ENCODE results near the gene PNMA6F.
"Not testable (repeated sequence)": the region's sequence is repeated elsewhere in the genome, so short reads cannot be mapped to it uniquely, and the experiment has no call there.

The PNMA6F gene

DNA sequence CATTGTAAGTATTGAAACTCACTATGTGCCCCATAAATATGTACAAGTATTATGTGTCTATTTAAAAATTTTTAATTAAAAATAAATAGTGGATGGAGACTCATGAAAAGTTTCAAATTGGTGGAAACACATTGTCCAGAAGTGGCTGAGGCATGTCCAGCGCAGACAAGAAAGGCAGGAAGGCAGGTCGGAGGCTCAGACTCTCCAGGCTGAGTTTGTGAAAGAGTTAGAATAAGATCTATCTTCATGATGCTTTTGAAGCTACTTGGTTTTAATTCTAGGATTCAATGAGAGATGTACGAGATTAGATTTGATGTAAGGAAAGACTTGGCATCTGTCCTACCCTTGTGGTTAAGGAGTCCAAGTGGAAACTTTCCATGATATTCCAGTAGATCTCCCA lies 19.8 kb downstream of the PNMA6F start:
- no peak for DNase-seq

DNA sequence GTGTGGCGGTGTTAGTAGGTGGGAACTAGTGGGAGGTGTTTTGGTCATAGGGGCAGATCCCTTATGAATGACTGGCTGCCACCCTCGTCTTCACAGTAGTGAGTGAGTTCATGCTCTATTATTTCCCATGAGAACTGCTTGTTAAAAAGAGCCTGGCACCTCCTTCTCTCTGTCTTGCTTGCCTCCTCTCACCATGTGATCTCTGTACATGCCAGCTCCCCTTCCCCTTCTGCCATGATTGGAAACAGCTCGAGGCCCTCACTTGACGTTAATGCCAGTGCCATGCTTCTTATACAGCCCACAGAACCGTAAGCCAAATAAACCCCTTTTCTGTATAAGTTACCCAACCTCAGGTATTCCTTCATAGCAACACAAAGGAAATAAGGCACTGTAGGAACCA lies 21.7 kb downstream of the PNMA6F start:
- no peak for DNase-seq

DNA sequence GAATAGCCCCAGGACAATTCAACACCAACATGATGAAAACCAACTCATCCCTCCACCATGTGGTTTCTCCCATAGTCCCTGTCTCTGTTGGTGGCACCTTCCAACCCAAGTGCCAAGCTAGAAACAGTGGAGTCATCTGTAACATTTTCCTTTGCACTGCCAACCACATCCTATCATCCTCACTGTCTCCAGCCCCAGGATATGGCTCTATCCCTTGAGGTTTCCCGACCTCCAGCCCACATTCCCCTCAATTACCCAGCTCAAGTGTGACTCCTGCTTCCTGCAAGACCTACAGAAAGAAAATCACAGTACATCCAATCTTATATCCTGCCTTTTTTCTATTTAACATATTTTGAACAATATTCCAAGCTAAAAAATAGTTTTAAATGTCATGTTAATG lies 24.2 kb downstream of the PNMA6F start:
- DNase-seq, result no peak

DNA sequence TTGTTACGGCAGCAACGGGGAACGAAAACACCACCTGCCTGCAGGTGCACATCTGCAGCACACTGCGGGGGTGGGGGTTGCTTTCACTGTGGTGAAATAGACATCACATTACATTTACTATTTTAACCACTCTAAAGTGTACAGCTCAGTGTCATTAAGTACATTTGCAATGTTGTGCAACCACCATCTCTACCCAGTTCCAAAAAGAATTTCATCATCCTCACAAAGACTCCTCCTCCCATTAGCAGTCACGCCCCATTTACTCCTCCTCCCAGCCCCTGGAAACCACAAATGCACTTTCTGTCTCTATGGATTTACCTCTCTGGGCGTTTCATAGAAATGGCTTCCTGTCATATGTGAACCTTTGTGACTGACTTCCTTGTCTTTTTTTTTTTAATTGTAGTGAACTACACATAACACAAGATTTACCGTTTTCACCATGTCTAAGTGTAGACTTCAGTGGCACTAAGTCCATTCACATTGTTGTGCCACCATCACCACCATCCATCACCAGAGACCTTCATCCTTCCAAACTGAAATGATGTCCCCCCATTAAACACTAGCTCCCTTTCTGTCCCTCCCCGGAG lies 28.0 kb downstream of the PNMA6F start:
- not testable (repeated sequence) for DNase-seq

DNA sequence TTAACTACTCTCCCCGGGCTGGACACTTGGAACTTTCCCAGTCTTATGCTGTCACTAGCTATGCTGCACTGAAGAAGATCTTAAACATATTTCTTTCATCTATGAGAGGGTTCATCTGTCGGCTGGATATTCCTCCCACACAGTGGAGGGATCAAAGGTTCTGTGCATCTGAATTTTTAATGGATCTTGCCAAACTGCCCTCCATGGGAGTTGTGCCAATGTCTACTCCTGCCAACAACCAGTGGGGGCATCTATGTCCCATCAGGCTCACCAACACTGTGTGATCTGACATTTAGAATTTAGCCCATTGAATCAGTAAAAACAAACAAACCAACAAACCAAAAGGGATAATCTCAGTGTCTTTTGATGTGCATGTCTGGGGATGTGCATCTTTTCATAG lies 32.8 kb downstream of the PNMA6F start:
- DNase-seq, result not testable (repeated sequence)

DNA sequence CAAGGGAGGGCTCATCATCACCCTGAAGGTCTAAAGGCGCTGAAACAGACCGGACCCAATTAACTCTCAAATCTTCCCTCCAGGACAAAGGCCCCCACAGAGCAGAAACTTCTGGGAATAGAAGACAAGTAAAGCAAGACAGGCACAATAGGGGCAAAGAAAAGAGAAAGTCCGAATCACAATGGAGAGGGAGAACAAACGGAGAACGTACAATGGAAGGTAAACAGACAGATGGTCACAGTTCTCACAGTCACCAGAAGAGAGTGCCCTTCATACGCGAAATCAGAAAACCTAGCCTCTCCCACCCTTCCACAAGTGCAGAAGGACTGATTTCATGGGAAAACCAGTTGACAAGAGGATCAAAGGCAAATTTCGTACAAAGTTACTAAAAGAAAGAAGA lies 35.9 kb downstream of the PNMA6F start:
- not testable (repeated sequence) for DNase-seq

DNA sequence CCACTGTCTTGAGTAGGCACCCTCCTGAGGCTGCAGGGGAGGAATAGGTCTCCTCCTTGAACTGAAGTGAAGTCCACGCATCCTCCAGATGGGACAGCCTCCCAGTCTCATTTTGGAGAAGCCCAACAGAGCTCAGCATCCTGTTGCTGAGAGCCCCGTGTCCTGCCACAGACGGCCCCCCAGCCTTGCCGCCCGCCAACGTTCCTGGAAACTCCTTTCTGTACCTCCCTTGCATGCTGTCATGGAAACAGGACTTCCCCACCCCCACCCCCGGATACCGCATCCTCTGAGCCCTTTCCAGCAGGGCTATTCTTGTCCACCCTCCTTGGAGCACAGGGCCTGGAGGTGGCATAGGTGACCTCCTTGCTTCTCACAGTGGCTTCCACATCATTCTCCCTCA lies 37.6 kb downstream of the PNMA6F start:
- DNase-seq, result not testable (repeated sequence)

DNA sequence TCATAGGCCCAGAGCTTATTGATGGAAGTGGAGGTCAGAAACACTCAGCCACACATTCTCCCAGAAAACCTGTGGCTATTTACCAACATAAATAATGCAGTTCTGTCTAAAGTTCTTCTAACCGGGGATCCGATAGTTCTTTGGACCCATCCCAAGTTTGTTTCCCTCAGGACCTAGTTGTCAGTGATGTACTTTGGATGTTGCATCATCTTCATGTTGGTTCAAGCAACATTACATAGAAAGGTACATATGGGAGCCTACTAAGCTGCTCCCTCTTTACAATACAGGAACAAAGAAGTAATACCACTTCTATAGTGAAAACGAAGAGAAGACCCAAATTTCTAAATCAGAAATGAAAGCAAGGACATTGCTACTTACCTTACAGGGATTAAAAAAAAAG lies 39.8 kb downstream of the PNMA6F start:
- DNase-seq, result not testable (repeated sequence)

DNA sequence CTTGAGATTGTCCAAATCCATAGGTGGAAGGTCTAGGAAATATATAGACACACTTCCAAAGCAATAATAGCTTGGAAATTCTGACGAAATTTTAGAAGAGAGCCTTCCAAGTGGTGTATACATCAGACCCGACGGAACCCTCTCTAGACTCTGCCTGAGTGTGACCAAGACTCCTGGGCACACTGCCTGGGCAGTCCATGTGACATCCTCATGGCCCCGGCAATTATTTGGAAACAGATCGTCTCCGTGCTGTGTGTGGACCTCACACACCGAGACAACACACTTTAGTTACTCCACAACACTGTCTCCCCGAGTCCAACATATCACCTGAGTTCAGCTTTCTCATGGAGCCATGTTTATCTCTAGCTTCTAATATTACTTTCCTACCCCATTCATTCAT lies 42.3 kb downstream of the PNMA6F start:
- not testable (repeated sequence) for DNase-seq

DNA sequence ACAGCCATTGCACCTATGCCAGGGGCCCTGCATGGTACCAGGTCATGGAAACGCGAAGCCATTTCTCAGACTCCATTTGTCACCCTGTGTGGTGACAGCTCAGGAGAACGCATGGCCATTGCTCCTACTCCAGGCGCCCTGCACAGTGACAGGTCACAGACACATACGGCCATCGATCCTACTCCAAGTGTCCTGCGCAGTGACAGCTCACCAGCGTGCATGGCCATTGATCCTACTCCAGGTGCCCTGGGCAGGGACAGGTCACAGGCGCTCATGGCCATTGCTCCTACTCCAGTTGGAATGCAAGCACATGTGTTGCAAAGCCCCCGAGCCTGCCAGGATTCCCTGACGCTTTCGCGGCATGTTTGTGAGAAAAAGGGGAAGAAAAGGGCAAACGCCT lies 45.5 kb downstream of the PNMA6F start:
- not testable (repeated sequence) for DNase-seq

DNA sequence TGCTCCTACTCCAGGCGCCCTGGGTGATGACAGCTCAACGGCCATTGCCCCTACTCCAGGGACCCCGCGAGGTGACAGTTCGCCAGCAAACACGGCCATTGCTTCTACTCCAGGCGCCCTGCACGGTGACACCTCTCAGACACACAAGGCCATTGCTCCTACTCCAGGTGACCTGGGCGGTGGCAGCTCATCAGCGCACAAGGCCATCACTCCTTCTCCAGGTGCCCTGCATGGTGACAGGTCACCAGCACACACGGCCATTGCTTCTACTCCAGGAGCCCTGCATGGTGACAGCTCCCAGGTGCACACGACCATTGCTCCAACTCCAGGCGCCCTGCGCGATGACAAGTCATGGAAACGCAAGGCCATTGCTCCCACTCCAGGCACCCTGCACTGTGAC lies 46.1 kb downstream of the PNMA6F start:
- DNase-seq, result not testable (repeated sequence)

DNA sequence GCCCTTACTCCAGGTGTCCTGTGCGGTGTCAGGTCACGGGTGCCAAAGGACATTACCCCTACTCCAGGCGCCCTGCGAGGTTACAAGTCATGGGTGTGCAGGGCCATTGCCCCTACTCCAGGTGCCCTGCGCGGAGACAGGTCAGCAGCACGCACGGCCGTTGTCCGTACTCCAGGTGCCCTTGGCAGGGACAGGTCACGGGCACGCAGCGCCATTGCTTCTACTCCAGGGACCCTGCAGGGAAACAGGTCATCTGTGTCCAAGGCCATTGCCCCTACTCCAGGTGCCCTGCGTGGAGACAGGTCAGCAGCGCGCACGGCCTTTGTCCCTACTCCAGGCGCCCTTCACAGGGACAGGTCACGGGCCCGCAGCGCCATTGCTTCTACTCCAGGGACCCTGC lies 49.0 kb downstream of the PNMA6F start:
- not testable (repeated sequence) for DNase-seq

DNA sequence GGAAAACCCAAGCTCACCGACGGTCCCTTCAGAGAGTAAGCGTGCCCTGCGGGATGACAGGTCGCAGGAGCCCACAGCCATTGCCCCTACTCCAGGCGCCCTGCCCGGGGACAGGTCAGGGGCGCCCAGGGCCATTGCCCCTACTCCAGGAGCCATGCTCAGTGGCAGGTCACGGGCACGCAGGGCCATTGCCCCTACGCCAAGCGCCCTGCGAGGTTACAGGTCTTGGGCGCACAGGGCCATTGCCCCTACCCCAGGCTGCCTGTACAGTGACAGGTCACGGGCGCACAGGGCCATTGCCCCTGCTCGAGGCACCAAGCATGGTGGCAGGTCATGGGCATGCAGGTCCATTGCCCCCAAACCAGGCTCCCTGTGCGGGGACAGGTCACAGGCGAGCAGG lies 49.5 kb downstream of the PNMA6F start:
- DNase-seq, result not testable (repeated sequence)
